HG02852 (cell line): ENCODE results near the gene C1orf105.
A peak's percentile ranks its signal among the peaks of the same experiment; 100 is the strongest.
"Not testable (repeated sequence)": the region's sequence is repeated elsewhere in the genome, so short reads cannot be mapped to it uniquely, and the experiment has no call there.

Experiments
- ATAC-seq: cut with Tn5 transposase; IDR thresholded peaks from one replicate; pipeline ENCODE4 v1.9.1; 2021; ENCODE audit warnings: mild to moderate bottlenecking, moderate library complexity; ENCODE audit not compliant: unreplicated experiment

Gene C1orf105

GRCh38 chr1:172425339-172425738 lies 4.9 kb downstream of the C1orf105 start:
- ATAC-seq = no peak

- ATAC-seq = no peak
Measured at GRCh38 chr1:172427191-172427590, 6.7 kb downstream of the C1orf105 start.

GRCh38 chr1:172429331-172430127 lies 9.0 kb downstream of the C1orf105 start:
- no peak for ATAC-seq

GRCh38 chr1:172430128-172430454 lies 9.6 kb downstream of the C1orf105 start:
- no peak for ATAC-seq

- no peak for ATAC-seq
Measured at GRCh38 chr1:172431204-172431603, 10.7 kb downstream of the C1orf105 start.

GRCh38 chr1:172431721-172432192 lies 11.3 kb downstream of the C1orf105 start:
- ATAC-seq = no peak

GRCh38 chr1:172437183-172437582 lies 16.7 kb downstream of the C1orf105 start:
- ATAC-seq = not testable (repeated sequence)

- no peak for ATAC-seq
Measured at GRCh38 chr1:172442404-172442803, 21.9 kb downstream of the C1orf105 start.

- no peak for ATAC-seq
Measured at GRCh38 chr1:172442843-172443565, 22.5 kb downstream of the C1orf105 start.

GRCh38 chr1:172443666-172444453 lies 23.4 kb downstream of the C1orf105 start, which contains the start of gene PIGC:
TSS of gene PIGC (minus strand) at chr1:172444069. CDS start at chr1:172442622, 1,447 bp downstream.
- ATAC-seq = peak; percentile 100

- ATAC-seq = no peak
Measured at GRCh38 chr1:172446547-172446946, 26.1 kb downstream of the C1orf105 start.

- no peak for ATAC-seq
Measured at GRCh38 chr1:172447641-172448040, 27.2 kb downstream of the C1orf105 start.

GRCh38 chr1:172448995-172449584 lies 28.6 kb downstream of the C1orf105 start:
- ATAC-seq = no peak

- ATAC-seq = peak; percentile 86
Measured at GRCh38 chr1:172449585-172450523, 29.4 kb downstream of the C1orf105 start.

- no peak for ATAC-seq
Measured at GRCh38 chr1:172450524-172450885, 30.0 kb downstream of the C1orf105 start.

- ATAC-seq = no peak
Measured at GRCh38 chr1:172451002-172451443, 30.5 kb downstream of the C1orf105 start.

GRCh38 chr1:172452536-172453152 lies 32.2 kb downstream of the C1orf105 start:
- no peak for ATAC-seq

GRCh38 chr1:172453153-172453545 lies 32.7 kb downstream of the C1orf105 start:
- no peak for ATAC-seq

- ATAC-seq = no peak
Measured at GRCh38 chr1:172453607-172454006, 33.1 kb downstream of the C1orf105 start.
